GM18498 (cell line): ENCODE data around the gene TMEM63A.
"Not testable (repeated sequence)": the region's sequence is repeated elsewhere in the genome, so short reads cannot be mapped to it uniquely, and the experiment has no call there.

Experiments used
- ATAC-seq: cut with Tn5 transposase; IDR thresholded peaks from one replicate; pipeline ENCODE4 v1.9.1; 2021; ENCODE audit warnings: mild to moderate bottlenecking, moderate library complexity; ENCODE audit not compliant: unreplicated experiment

The TMEM63A gene

GRCh38 chr1:225806736-225807135, 75.4 kb downstream of the TMEM63A start:
- ATAC-seq: not testable (repeated sequence)

GRCh38 chr1:225806249-225806648, 75.9 kb downstream of the TMEM63A start:
- no peak for ATAC-seq

GRCh38 chr1:225801146-225801545, 81.0 kb downstream of the TMEM63A start:
- ATAC-seq: not testable (repeated sequence)

DNA sequence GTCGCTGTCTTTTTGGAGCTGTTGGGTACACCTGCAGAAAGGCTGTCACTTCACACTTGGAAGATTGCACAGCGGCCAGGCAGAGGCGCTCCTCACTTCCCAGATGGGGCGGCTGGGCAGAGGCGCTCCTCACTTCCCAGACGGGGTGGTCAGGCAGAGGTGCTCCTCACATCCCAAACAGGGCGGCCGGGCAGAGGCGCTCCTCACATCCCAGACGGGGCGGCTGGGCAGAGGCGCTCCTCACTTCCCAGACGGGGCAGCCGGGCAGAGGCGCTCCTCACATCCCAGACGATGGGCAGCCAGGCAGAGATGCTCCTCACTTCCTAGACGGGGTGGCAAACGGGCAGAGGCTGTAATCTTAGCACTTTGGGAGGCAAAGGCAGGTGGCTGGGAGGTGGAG, 86.1 kb downstream of the TMEM63A start:
- not testable (repeated sequence) for ATAC-seq
